SH-SY5Y (cell line): ENCODE measurements around the gene EGFL7.

ENCODE experiments used
- GATA2 ChIP-seq: IDR thresholded peaks from 2 replicates; pipeline ENCODE4 v1.6.1; 2011; ENCODE audit warnings: mild to moderate bottlenecking, low read depth, low read length
- GATA3 ChIP-seq: IDR thresholded peaks from 2 replicates; pipeline ENCODE4 v1.6.1; 2011; ENCODE audit warnings: low read depth, mild to moderate bottlenecking, low read length, moderate library complexity

GRCh38 chr9:136621734-136622093, 41.0 kb upstream of the EGFL7 start:
- no peak for TF ChIP-seq GATA2
- no peak for TF ChIP-seq GATA3
